HEK293 (cell line): Measurements from ENCODE around the gene MITF.

Source experiments
- CTCF ChIA-PET: fragments of 350-600 bp; formaldehyde crosslinking; extraction: SDS; loops from one replicate; lab custom pipeline; 2021; ENCODE audit warnings: antibody characterized with exemption; lab: Yijun Ruan, JAX
- POLR2A ChIA-PET: fragments of 300-600 bp; formaldehyde crosslinking; extraction: SDS; loops from one replicate; lab custom pipeline; 2020; ENCODE audit warnings: antibody characterized with exemption, inconsistent platforms; lab: Yijun Ruan, JAX
- H3K27ac ChIP-seq: fragments of 200-500 bp; sonication (Bioruptor generic); 2 replicates; pipeline ENCODE4 v1.5.1; 2014; ENCODE audit warnings: low read depth, low read length, control low read depth, inconsistent platforms; ENCODE audit errors: extremely low read depth
- H3K36me3 ChIP-seq, 2 experiments: fragments of 200-500 bp in 1 of 2; sonication (Bioruptor generic) in 1 of 2; 1 replicate in 1 of 2; 2 replicates in 1 of 2; pipeline ENCODE4 v1.5.1; 2014 to 2017; ENCODE audit warnings: inconsistent platforms in 2 of 2, low read length in 2 of 2; ENCODE audit not compliant: control insufficient read depth in 2 of 2, insufficient read depth in 1 of 2
- H3K4me1 ChIP-seq: fragments of 200-500 bp; sonication (Bioruptor generic); 2 replicates; pipeline ENCODE4 v1.5.1; 2014; ENCODE audit warnings: mild to moderate bottlenecking, low read length, inconsistent platforms; ENCODE audit not compliant: control insufficient read depth, insufficient read depth
- H3K4me3 ChIP-seq: 2 replicates; pipeline ENCODE4 v1.5.1; 2011; ENCODE audit warnings: low read depth, mild to moderate bottlenecking, control low read depth, low read length, moderate library complexity
- H3K9me3 ChIP-seq: fragments of 200-500 bp; sonication (Bioruptor generic); 2 replicates; pipeline ENCODE4 v1.5.1; 2014; ENCODE audit warnings: low read depth, low read length, inconsistent platforms; ENCODE audit not compliant: control insufficient read depth, insufficient read depth
- EGR2 ChIP-seq: fragments of 450-650 bp; formaldehyde crosslinking; IDR thresholded peaks from 2 replicates; pipeline ENCODE4 v1.5.1; 2016; ENCODE audit warnings: low read depth, missing biosample characterization, missing genetic modification characterization
- REST ChIP-seq: fragments of 450-650 bp; formaldehyde crosslinking; IDR thresholded peaks from 2 replicates; pipeline ENCODE4 v1.5.1; 2016; ENCODE audit warnings: missing biosample characterization, missing genetic modification characterization
- ZFP69B ChIP-seq: fragments of 450-650 bp; formaldehyde crosslinking; IDR thresholded peaks from 2 replicates; pipeline ENCODE4 v1.5.1; 2016; ENCODE audit warnings: missing biosample characterization, missing genetic modification characterization
- ZNF132 ChIP-seq: fragments of 450-650 bp; formaldehyde crosslinking; IDR thresholded peaks from 2 replicates; pipeline ENCODE4 v1.5.1; 2017; ENCODE audit warnings: missing biosample characterization, missing genetic modification characterization, borderline replicate concordance
- ZNF138 ChIP-seq: fragments of 450-650 bp; formaldehyde crosslinking; IDR thresholded peaks from 2 replicates; pipeline ENCODE4 v1.5.1; 2016; ENCODE audit warnings: missing biosample characterization, missing genetic modification characterization, borderline replicate concordance
- ZNF146 ChIP-seq: fragments of 450-650 bp; formaldehyde crosslinking; IDR thresholded peaks from 2 replicates; pipeline ENCODE4 v1.5.1; 2016; ENCODE audit warnings: missing biosample characterization, missing genetic modification characterization
- ZNF155 ChIP-seq: fragments of 450-650 bp; formaldehyde crosslinking; IDR thresholded peaks from 2 replicates; pipeline ENCODE4 v1.5.1; 2016; ENCODE audit warnings: missing biosample characterization, missing genetic modification characterization
- ZNF157 ChIP-seq: fragments of 450-650 bp; formaldehyde crosslinking; IDR thresholded peaks from 2 replicates; pipeline ENCODE4 v1.5.1; 2016; ENCODE audit warnings: missing biosample characterization, missing genetic modification characterization
- ZNF19 ChIP-seq: fragments of 450-650 bp; formaldehyde crosslinking; IDR thresholded peaks from 2 replicates; pipeline ENCODE4; 2016; ENCODE audit warnings: missing biosample characterization, missing genetic modification characterization, low read depth
- ZNF221 ChIP-seq: fragments of 450-650 bp; formaldehyde crosslinking; IDR thresholded peaks from 2 replicates; pipeline ENCODE4 v1.5.1; 2017; ENCODE audit warnings: missing biosample characterization, missing genetic modification characterization, borderline replicate concordance
- ZNF354C ChIP-seq: fragments of 450-650 bp; formaldehyde crosslinking; IDR thresholded peaks from 2 replicates; pipeline ENCODE4 v1.5.1; 2016; ENCODE audit warnings: missing biosample characterization, missing genetic modification characterization, low read depth, borderline replicate concordance
- ZNF398 ChIP-seq: fragments of 450-650 bp; formaldehyde crosslinking; IDR thresholded peaks from 2 replicates; pipeline ENCODE4 v1.5.1; 2017; ENCODE audit warnings: missing biosample characterization, missing genetic modification characterization
- ZNF510 ChIP-seq: fragments of 450-650 bp; formaldehyde crosslinking; IDR thresholded peaks from 2 replicates; pipeline ENCODE4 v1.5.1; 2018; ENCODE audit warnings: mild to moderate bottlenecking, missing genetic modification characterization, missing biosample characterization; ENCODE audit not compliant: insufficient replicate concordance
- ZNF549 ChIP-seq: fragments of 450-650 bp; IDR thresholded peaks from 2 replicates; pipeline ENCODE4 v1.5.1; 2018; ENCODE audit warnings: missing biosample characterization, missing genetic modification characterization, mild to moderate bottlenecking, inconsistent platforms, moderate library complexity
- ZNF596 ChIP-seq: fragments of 450-650 bp; IDR thresholded peaks from 2 replicates; pipeline ENCODE4 v1.5.0; 2018; ENCODE audit warnings: missing biosample characterization, mild to moderate bottlenecking, missing genetic modification characterization, moderate library complexity
- ZNF747 ChIP-seq: fragments of 450-650 bp; formaldehyde crosslinking; IDR thresholded peaks from 2 replicates; pipeline ENCODE4 v1.5.1; 2016; ENCODE audit warnings: missing biosample characterization, missing genetic modification characterization
- ZNF837 ChIP-seq: fragments of 450-650 bp; formaldehyde crosslinking; IDR thresholded peaks from 2 replicates; pipeline ENCODE4 v1.5.1; 2016; ENCODE audit warnings: missing biosample characterization, missing genetic modification characterization
- ZSCAN4 ChIP-seq: fragments of 450-650 bp; formaldehyde crosslinking; IDR thresholded peaks from 2 replicates; pipeline ENCODE4 v1.5.1; 2017; ENCODE audit warnings: missing biosample characterization, missing genetic modification characterization
- TF ChIP-seq, protein P1 (sequence below): fragments of 450-650 bp; formaldehyde crosslinking; IDR thresholded peaks from 2 replicates; pipeline ENCODE4 v1.5.1; 2017; ENCODE audit warnings: missing biosample characterization, missing genetic modification characterization
- TF ChIP-seq, protein P2 (sequence below): fragments of 450-650 bp; formaldehyde crosslinking; IDR thresholded peaks from 2 replicates; pipeline ENCODE4; 2016; ENCODE audit warnings: missing biosample characterization, missing genetic modification characterization

The MITF gene

GRCh38 chr3:69848113-69848512 is 108.8 kb downstream of the MITF start:
- TF ChIP-seq ZNF398 (tag by site-specific recombination) (no peak), ZSCAN4 (tag by site-specific recombination) (no peak), ZNF596 (tag by site-specific recombination) (no peak), ZNF747 (tag by site-specific recombination) (no peak), EGR2 (tag by site-specific recombination) (no peak), ZNF155 (no peak), ZNF354C (tag by site-specific recombination) (no peak), ZFP69B (no peak), ZNF132 (tag by site-specific recombination) (no peak), ZNF138 (tag by site-specific recombination) (no peak), ZNF837 (no peak), ZNF549 (tag by site-specific recombination) (no peak), ZNF221 (tag by site-specific recombination) (no peak), ZNF157 (tag by site-specific recombination) (no peak), REST (tag by site-specific recombination) (no peak), ZNF146 (tag by site-specific recombination) (no peak), ZNF510 (tag by site-specific recombination) (no peak), ZNF19 (tag by site-specific recombination) (no peak)
- TF ChIP-seq, protein P1, sequence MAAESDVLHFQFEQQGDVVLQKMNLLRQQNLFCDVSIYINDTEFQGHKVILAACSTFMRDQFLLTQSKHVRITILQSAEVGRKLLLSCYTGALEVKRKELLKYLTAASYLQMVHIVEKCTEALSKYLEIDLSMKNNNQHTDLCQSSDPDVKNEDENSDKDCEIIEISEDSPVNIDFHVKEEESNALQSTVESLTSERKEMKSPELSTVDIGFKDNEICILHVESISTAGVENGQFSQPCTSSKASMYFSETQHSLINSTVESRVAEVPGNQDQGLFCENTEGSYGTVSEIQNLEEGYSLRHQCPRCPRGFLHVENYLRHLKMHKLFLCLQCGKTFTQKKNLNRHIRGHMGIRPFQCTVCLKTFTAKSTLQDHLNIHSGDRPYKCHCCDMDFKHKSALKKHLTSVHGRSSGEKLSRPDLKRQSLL (tag by site-specific recombination), result no peak
- TF ChIP-seq, protein P2, sequence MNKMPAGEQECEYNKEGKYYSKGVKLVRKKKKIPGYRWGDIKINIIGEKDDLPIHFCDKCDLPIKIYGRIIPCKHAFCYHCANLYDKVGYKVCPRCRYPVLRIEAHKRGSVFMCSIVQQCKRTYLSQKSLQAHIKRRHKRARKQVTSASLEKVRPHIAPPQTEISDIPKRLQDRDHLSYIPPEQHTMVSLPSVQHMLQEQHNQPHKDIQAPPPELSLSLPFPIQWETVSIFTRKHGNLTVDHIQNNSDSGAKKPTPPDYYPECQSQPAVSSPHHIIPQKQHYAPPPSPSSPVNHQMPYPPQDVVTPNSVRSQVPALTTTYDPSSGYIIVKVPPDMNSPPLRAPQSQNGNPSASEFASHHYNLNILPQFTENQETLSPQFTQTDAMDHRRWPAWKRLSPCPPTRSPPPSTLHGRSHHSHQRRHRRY, result no peak
- TF ChIP-seq, all 188 proteins: peak for 0
- H3K27ac ChIP-seq, result no peak overlapping the region
- H3K9me3 ChIP-seq, result no peaks in the 10 kb centered on the region
- H3K36me3 ChIP-seq, result no peaks in the 10 kb centered on the region
- ChIA-PET CTCF (interaction anchor here (1.0 kb wide), 1 partner anchor 7 kb away, joined by 10 read pairs; no protein-coding TSS in a partner anchor), POLR2A (no interaction called here)
- H3K4me1 ChIP-seq, result no peaks in the 10 kb centered on the region
- no peak overlapping the region for H3K4me3 ChIP-seq
